Adipose tissue (tissue), 3 donors: ENCODE results near the gene PAPOLG. TPM values are rescaled to one million over a fixed set of nuclear protein-coding genes. Genes with fewer than 3 reads are reported as not detected.

Experiments
- H3K27ac ChIP-seq: one replicate; pipeline ENCODE4 v1.5.1; 2013; ENCODE audit warnings: low read depth, low read length
- WGBS, 3 donors: extraction: QIAGEN DNeasy Blood & Tissue Kit; methylation state at CpG; one replicate each; pipeline ENCODE4 v1.1.7; 2013; 5-methylcytosine and 5-hydroxymethylcytosine counted together
- polyA plus RNA-seq, 3 donors: library from polyadenylated mRNA; stranded (reverse); fragments of 200-250 nt; gene quantifications; one replicate each; pipeline ENCODE4 v1.2.3, GENCODE V29; 2013
- donor health status: healthy with polysubstance abuse.
- donor health status: Bipolar disorder and iron deficiency.
- donor health status: healthy.

Gene PAPOLG
- 1 to 10 TPM; 2.0 to 4.7 (median 3.2) TPM for polyA plus RNA-seq

- H3K27ac ChIP-seq: no peak within 1 kb of the TSS
- WGBS, 3 donors: 1% methylated on average over 58 of the region's 58 CpGs
Measured at GRCh38 chr2:60756097-60757087, at the start of gene PAPOLG. Gene PAPOLG (plus strand): TSS chr2:60756268. CDS start chr2:60756479, 211 bp downstream.

- 53 to 60% (median 55%) methylated on average over 11 of the region's 11 CpGs for WGBS, 3 donors
Measured at GRCh38 chr2:60707750-60708371, 48.2 kb upstream of the PAPOLG start.

GRCh38 chr2:60708630-60709320 is 47.3 kb upstream of the PAPOLG start:
- 92 to 96% (median 93%) methylated on average over 7 of the region's 7 CpGs for WGBS, 3 donors
- H3K27ac ChIP-seq: no peak overlapping the region

More at GRCh38 chr2:60707750-60708371, 48.2 kb upstream of the PAPOLG start:
- H3K27ac ChIP-seq: no peak overlapping the region

- WGBS, 3 donors: 47 to 84% (median 50%) methylated on average over 4 of the region's 4 CpGs
- no peak overlapping the region for H3K27ac ChIP-seq
Measured at GRCh38 chr2:60710707-60711106, 45.4 kb upstream of the PAPOLG start.

GRCh38 chr2:60715561-60715960 is 40.5 kb upstream of the PAPOLG start:
- 85 to 93% (median 92%) methylated on average over 4 of the region's 4 CpGs for WGBS, 3 donors
- no peak overlapping the region for H3K27ac ChIP-seq

GRCh38 chr2:60717691-60718090 is 38.4 kb upstream of the PAPOLG start:
- 50 to 60% (median 56%) methylated on average over 5 of the region's 5 CpGs for WGBS, 3 donors
- no peak overlapping the region for H3K27ac ChIP-seq

- H3K27ac ChIP-seq: no peak overlapping the region
- 76 to 87% (median 76%) methylated on average over 7 of the region's 7 CpGs for WGBS, 3 donors
Measured at GRCh38 chr2:60719331-60719730, 36.7 kb upstream of the PAPOLG start.

- H3K27ac ChIP-seq: no peak overlapping the region
- WGBS, 3 donors: 78 to 92% (median 90%) methylated on average over 4 of the region's 4 CpGs
Measured at GRCh38 chr2:60725466-60725865, 30.6 kb upstream of the PAPOLG start.

- no peak overlapping the region for H3K27ac ChIP-seq
- WGBS, 3 donors: 88 to 92% (median 91%) methylated on average over 5 of the region's 5 CpGs
Measured at GRCh38 chr2:60728855-60729254, 27.2 kb upstream of the PAPOLG start.

GRCh38 chr2:60735496-60736250 is 20.4 kb upstream of the PAPOLG start:
- 1 to 2% (median 1%) methylated on average over 44 to 46 of the region's 46 CpGs for WGBS, 3 donors
- H3K27ac ChIP-seq: no peak overlapping the region

GRCh38 chr2:60738679-60739078 is 17.4 kb upstream of the PAPOLG start:
- WGBS, 3 donors: 88 to 93% (median 93%) methylated on average over 3 of the region's 3 CpGs
- H3K27ac ChIP-seq: no peak overlapping the region

GRCh38 chr2:60739156-60739555 is 16.9 kb upstream of the PAPOLG start:
- H3K27ac ChIP-seq: no peak overlapping the region
- WGBS, 3 donors: 83 to 89% (median 84%) methylated on average over 6 of the region's 6 CpGs

- H3K27ac ChIP-seq: no peak overlapping the region
- WGBS, 3 donors: 65 to 90% (median 69%) methylated on average over 11 of the region's 11 CpGs
Measured at GRCh38 chr2:60741576-60741975, 14.5 kb upstream of the PAPOLG start.

- WGBS, 3 donors: 64 to 85% (median 81%) methylated on average over 4 of the region's 4 CpGs
- no peak overlapping the region for H3K27ac ChIP-seq
Measured at GRCh38 chr2:60742419-60742818, 13.6 kb upstream of the PAPOLG start.

GRCh38 chr2:60745330-60745729 is 10.7 kb upstream of the PAPOLG start:
- WGBS, 3 donors: 88 to 91% (median 89%) methylated on average over 5 of the region's 5 CpGs
- H3K27ac ChIP-seq: no peak overlapping the region

GRCh38 chr2:60745761-60746160 is 10.3 kb upstream of the PAPOLG start:
- WGBS, 3 donors: 43 to 78% (median 51%) methylated on average over 7 of the region's 7 CpGs
- no peak overlapping the region for H3K27ac ChIP-seq

GRCh38 chr2:60746318-60746717 is 9.8 kb upstream of the PAPOLG start:
- 79 to 87% (median 83%) methylated on average over 8 of the region's 8 CpGs for WGBS, 3 donors
- H3K27ac ChIP-seq: no peak overlapping the region

GRCh38 chr2:60759654-60760053 is 3.6 kb downstream of the PAPOLG start:
- WGBS, 3 donors: 47 to 92% (median 89%) methylated on average over 1 of the region's 1 CpG
- H3K27ac ChIP-seq: no peak overlapping the region
